Stimulated activated CD4-positive, alpha-beta T cell treated with anti-CD3 and anti-CD28 coated beads, Interleukin-1b, Interleukin-23, amount 100 ng/mL, for 24 hours (primary cell): ENCODE data around the gene ABCG1.

Experiments used
- DNase-seq, 4 experiments: peaks; one replicate each; pipeline ENCODE4 v3.0.0-alpha.2; 2020; ENCODE audit warnings: low read depth in 4 of 4, low spot score in 1 of 4

Gene ABCG1

GRCh38 chr21:42317826-42318746, 99.1 kb downstream of the ABCG1 start:
- DNase-seq, result no peak

GRCh38 chr21:42319376-42319775, 100.4 kb downstream of the ABCG1 start:
- no peak for DNase-seq

- no peak for DNase-seq
Observed at GRCh38 chr21:42319851-42320572, 101.1 kb downstream of the ABCG1 start.

- DNase-seq, result no peak
Observed at GRCh38 chr21:42320791-42321190, 101.9 kb downstream of the ABCG1 start.

GRCh38 chr21:42321231-42321630, 102.3 kb downstream of the ABCG1 start:
- DNase-seq, result no peak

GRCh38 chr21:42321845-42322244, 102.9 kb downstream of the ABCG1 start:
- DNase-seq, result no peak

GRCh38 chr21:42324896-42325295, 106.0 kb downstream of the ABCG1 start:
- DNase-seq, result no peak

GRCh38 chr21:42330380-42331371, 111.7 kb downstream of the ABCG1 start:
- DNase-seq, result no peak

- no peak for DNase-seq
Observed at GRCh38 chr21:42331660-42332059, 112.7 kb downstream of the ABCG1 start.

GRCh38 chr21:42332557-42333317, 113.8 kb downstream of the ABCG1 start:
- DNase-seq, result no peak

GRCh38 chr21:42336054-42336453, 117.1 kb downstream of the ABCG1 start:
- no peak for DNase-seq

GRCh38 chr21:42337276-42337675, 118.3 kb downstream of the ABCG1 start:
- no peak for DNase-seq

- DNase-seq, result peak; percentile 67 to 75 (median 74)
Observed at GRCh38 chr21:42337830-42338728, 119.1 kb downstream of the ABCG1 start.

GRCh38 chr21:42338729-42339715, 120.1 kb downstream of the ABCG1 start:
- DNase-seq, result no peak

- DNase-seq, result no peak
Observed at GRCh38 chr21:42340187-42341050, 121.5 kb downstream of the ABCG1 start.

- DNase-seq, result no peak
Observed at GRCh38 chr21:42341776-42342542, 123.0 kb downstream of the ABCG1 start.
